Stimulated activated CD8-positive, alpha-beta memory T cell treated with anti-CD3 and anti-CD28 coated beads, Interleukin-15, amount 100 ng/mL, for 48 hours (primary cell): Measurements from ENCODE around the gene JCAD.
A peak's percentile ranks its signal among the peaks of the same experiment; 100 is the strongest.
"Not testable (repeated sequence)": the region's sequence is repeated elsewhere in the genome, so short reads cannot be mapped to it uniquely, and the experiment has no call there.

Experiments used
- DNase-seq, 2 donors: peaks; one replicate each; pipeline ENCODE4 v3.0.0-alpha.2; 2020; ENCODE audit warnings: low read depth in 2 of 2

JCAD gene, protein sequence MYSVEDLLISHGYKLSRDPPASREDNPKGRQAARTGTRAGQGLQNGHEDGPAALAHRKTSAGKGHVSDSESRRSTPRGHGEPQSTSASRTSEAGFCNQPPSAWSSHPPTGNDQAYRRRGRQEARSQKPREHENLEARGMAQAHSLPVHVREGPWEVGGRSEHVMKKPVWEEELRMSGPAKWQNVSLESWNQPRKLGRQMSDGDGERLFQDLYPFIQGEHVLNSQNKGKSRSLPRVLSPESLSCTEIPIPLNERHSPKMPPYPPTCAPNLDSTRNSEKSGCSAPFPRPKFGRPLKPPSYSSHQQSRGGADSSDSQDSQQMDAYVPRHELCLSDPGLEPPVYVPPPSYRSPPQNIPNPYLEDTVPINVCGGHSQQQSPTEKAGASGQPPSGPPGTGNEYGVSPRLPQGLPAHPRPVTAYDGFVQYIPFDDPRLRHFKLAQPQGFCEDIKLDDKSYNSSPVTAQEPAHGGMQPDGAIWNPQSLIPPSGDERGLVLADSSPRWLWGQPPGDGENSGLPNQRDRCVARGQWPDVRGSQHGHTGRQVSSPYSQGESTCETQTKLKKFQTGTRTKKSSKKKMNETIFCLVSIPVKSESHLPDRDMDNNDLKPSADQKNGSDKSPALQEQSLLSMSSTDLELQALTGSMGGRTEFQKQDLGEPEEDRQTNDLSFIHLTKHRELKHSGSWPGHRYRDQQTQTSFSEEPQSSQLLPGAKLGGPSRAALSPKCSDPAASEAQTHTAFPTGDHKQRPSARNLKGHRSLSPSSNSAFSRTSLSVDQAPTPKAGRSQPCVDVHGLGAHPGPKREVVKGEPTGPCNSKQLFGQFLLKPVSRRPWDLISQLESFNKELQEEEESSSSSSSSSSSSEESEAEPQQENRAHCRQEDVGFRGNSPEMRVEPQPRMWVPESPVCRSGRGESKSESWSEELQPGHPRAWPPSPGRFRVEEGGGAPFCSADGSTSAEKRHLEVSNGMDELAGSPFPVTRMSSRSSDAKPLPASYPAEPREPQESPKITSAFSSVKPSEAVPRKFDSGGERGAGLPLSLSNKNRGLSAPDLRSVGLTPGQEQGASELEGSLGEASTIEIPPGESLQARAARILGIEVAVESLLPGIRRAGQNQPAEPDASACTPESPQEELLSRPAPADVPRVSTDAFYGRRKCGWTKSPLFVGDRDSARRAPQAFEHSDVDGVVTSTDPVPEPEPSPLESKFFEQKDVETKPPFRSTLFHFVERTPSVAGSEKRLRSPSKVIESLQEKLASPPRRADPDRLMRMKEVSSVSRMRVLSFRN (N-terminal part only)

GRCh38 chr10:30059209-30060107 is at the start of gene JCAD:
Gene JCAD (minus strand): TSS chr10:30059586. CDS start chr10:30047812, 11,774 bp downstream.
- peak; percentile 24 to 32 for DNase-seq

DNA sequence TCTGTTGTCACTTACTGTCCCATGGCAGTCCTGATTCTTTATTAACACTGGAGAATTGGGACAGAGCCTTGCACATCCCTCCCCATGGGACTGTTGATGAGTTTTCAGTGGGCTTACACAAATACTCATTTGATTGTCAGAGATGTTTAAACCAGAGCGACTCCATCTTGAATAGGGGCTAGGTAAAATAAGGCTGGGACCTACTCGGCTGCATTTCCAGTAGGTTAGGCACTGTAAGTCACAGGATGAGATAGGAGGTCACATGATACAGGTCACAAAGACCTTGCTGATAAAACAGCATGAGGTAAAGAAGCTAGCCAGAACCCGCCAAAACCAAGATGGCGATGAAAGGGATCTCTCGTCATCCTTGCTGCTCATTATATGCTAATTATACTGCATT is 47.6 kb upstream of the JCAD start:
- no peak for DNase-seq

GRCh38 chr10:30103595-30104320 is 44.4 kb upstream of the JCAD start:
- no peak for DNase-seq

DNA sequence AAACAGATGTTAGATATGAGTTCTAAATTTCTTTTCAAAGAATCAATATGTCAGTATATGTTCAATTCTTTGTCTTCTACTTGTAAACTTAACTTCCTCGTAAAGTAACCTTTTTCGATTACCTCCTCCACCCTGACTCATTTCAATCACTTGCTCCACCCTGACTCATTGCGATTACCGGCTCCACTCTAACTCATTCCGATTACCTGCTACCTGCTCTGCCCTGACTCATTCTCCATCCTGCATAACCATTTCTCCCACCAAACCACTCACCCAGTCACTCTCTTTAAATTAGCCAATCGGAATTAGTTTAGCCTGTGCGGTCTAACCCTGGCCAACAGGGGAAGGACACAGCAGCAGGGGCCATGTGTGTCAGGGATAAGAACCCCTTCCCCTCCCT is 40.3 kb upstream of the JCAD start:
- DNase-seq, result not testable (repeated sequence)

GRCh38 chr10:30099101-30099500 is 39.7 kb upstream of the JCAD start:
- no peak for DNase-seq

GRCh38 chr10:30098629-30099028 is 39.2 kb upstream of the JCAD start:
- no peak for DNase-seq

DNA sequence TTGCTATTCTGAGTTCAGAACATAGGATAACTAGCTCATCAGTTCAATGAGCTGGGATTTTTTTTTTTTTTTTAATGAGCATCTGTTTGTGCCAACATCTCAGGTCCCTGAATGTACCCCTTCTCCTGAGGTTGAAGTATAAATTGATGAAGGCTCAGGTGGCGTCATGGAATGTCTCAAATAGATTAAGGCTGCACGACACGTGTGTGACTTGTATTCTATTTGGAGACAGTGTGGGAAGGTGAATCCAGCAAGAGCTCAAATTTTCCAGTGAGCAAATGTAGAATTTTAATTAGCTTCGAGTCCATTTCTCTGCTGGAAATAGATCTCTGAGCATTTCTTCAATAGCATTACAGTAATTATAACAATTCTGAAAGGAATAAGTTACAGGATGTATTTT is 37.2 kb upstream of the JCAD start:
- DNase-seq, result no peak

DNA sequence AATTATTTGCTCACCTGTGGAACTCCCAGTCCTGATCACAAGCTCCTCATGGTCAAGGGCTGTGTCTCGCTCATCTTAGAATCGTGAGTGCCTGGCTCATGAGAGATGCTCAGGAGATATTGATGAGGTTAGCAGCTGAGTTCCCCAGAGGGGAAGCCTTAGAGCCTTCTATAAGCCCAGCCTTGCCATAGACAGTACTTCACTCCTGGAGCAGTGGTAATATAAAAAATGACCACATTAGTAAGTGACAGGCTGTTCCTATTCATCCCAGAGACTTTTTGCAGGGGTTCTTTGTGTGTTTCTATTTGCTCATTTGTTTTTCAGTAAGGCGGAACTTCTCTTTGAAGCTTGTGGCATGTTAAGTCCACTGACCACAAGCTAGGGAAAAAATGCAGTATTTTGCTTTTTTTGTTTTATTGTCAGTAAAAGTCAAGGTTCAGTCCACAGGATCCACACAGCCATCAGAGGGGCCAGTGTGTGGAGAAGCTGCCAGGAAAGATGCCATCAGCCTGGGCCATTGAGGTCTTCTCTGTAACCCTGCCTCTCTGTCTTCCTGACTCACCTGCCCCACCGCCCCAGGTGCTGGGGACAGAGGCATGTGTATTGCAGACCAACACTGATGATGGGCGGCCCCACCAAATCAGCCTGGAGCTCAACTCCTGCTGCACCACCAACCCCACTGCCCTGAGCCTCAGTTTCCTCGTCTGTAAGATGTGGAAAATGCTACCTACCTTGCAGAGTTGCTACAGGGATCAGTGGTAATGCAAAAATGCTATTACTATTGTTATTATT is 36.4 kb upstream of the JCAD start:
- DNase-seq, result no peak

GRCh38 chr10:30094601-30095000 is 35.2 kb upstream of the JCAD start:
- DNase-seq, result no peak

- DNase-seq, result no peak
Observed at GRCh38 chr10:30093303-30093950, 34.0 kb upstream of the JCAD start.

GRCh38 chr10:30092151-30092790 is 32.9 kb upstream of the JCAD start:
- DNase-seq, result no peak

DNA sequence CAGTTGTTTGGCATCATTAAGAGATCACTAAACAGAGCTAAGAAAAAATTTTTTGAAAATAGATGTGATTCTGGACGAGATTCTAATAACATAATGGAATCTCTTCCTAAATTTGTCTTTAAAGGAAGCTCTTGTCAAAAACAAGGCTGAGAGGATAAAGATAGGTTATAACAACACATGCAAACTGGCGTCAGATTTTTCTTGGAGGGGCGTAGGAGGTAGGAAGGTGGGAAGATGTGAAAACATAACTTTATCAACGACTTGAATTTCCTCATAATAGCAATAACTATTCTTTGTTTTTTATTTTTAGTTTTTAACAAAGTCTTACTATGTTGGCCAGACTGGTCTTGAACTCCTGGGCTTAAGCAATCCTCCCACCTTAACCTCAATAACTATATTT is 31.8 kb upstream of the JCAD start:
- DNase-seq, result no peak

GRCh38 chr10:30088178-30088577 is 28.8 kb upstream of the JCAD start:
- DNase-seq, result no peak

- no peak for DNase-seq
Observed at GRCh38 chr10:30083934-30084333, 24.5 kb upstream of the JCAD start.

DNA sequence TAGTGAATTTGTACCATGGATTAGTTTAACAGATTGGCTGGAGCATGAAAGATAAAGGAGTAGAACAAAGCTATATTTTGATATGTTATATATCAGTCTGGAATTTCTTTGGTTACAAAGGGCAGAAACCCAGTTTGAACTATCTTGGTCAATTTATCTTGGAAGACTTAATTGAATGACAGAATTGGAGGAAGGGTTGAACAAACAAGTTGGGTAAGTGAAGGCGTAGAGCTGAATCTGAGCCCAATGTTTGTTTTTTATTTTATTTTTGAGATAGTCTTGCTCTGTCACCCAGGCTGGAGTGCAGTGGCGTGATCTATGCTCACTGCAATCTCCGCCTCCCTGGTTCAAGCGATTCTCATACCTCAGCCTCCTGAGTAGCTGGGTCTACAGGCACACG is 21.8 kb upstream of the JCAD start:
- DNase-seq, result no peak

DNA sequence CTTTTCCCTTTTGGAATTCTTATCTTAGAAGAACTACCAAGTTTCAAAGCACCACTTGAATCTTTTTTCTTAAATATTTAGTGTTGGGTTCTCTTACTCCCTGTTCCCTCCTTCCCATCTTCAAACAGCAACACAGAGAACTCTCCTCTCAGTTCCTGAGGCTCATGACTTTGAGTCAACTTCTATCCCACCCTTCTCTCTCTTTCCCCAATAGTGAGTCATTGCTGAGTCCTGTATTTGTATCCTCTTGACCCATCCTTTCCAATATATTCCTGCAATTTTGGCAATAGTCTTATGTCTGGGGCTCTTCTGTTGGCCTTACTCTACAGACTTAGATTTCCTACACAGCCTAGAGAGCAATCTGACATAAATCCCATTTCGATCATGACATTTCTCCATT is 20.8 kb upstream of the JCAD start:
- DNase-seq, result no peak

- no peak for DNase-seq
Observed at GRCh38 chr10:30079408-30079807, 20.0 kb upstream of the JCAD start.

DNA sequence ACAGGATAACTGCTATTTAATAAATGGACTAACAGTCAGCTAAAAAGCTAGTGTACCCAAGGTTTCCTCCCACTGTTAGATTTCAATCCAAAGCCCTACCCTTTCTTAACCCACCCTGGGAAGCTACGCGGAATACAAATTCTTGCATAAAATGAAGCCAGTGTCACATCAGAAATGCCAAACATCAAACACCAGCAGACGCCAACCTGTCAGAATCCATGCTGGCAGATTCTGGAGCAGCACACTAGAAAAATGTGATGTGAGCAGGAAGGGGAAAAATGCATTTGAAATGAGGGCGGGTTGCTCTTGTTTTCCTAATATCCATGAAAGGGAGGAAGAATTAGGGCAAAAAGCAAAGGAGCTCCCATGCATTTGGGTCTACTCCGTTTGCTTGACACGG is 16.1 kb upstream of the JCAD start:
- no peak for DNase-seq

GRCh38 chr10:30074933-30075332 is 15.5 kb upstream of the JCAD start:
- no peak for DNase-seq
